Vagina (tissue), 2 donors: ENCODE results near the gene EIF1AX.

Experiments
- POLR2A ChIP-seq, 2 donors: fragments of 450-650 bp; IDR thresholded peaks; one replicate each; pipeline ENCODE4 v1.6.1; 2017; ENCODE audit warnings: antibody characterized with exemption in 2 of 2, mild to moderate bottlenecking in 2 of 2, moderate library complexity in 2 of 2
- POLR2AphosphoS5 ChIP-seq, 2 donors: sonication (generic); formaldehyde crosslinking; IDR thresholded peaks; one replicate each; pipeline ENCODE4 v1.9.0; 2017; ENCODE audit warnings: antibody characterized with exemption in 2 of 2, mild to moderate bottlenecking in 2 of 2, low read depth in 1 of 2; ENCODE audit not compliant: insufficient read depth in 1 of 2
- TF ChIP-seq, protein P1 (sequence below), 3 experiments: fragments of 450-650 bp in 2 of 3; fragments of 200-600 bp in 1 of 3; sonication (generic) in 1 of 3; IDR thresholded peaks; one replicate each; pipeline ENCODE4 v1.5.1; 2017 to 2019; ENCODE audit warnings: antibody characterized with exemption in 3 of 3, mild to moderate bottlenecking in 2 of 3, moderate library complexity in 2 of 3

GRCh38 chrX:20189171-20189570 is 47.5 kb upstream of the EIF1AX start:
- TF ChIP-seq, protein P1, sequence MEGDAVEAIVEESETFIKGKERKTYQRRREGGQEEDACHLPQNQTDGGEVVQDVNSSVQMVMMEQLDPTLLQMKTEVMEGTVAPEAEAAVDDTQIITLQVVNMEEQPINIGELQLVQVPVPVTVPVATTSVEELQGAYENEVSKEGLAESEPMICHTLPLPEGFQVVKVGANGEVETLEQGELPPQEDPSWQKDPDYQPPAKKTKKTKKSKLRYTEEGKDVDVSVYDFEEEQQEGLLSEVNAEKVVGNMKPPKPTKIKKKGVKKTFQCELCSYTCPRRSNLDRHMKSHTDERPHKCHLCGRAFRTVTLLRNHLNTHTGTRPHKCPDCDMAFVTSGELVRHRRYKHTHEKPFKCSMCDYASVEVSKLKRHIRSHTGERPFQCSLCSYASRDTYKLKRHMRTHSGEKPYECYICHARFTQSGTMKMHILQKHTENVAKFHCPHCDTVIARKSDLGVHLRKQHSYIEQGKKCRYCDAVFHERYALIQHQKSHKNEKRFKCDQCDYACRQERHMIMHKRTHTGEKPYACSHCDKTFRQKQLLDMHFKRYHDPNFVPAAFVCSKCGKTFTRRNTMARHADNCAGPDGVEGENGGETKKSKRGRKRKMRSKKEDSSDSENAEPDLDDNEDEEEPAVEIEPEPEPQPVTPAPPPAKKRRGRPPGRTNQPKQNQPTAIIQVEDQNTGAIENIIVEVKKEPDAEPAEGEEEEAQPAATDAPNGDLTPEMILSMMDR (IDR thresholded peaks at IDR 0.05) = no peak
- no peak for TF ChIP-seq POLR2AphosphoS5 (IDR thresholded peaks at IDR 0.05; ENCODE audit: insufficient read depth in 1 of 2, low read depth in 1 of 2)
- TF ChIP-seq POLR2A (IDR thresholded peaks at IDR 0.05) = no peak
